ENCODE measurements around the gene PCDH15.

- no peak for TF ChIP-seq CTCF (IDR thresholded peaks at IDR 0.05; ENCODE audit: insufficient read depth, low read depth, low read length)
- no peak for TF ChIP-seq EZH2 (IDR thresholded peaks at IDR 0.05; ENCODE audit: insufficient read depth, low read length)
Measured at GRCh38 chr10:54833029-54833428, 32.0 kb upstream of the PCDH15 start.
